NB4 (cell line): Measurements from ENCODE around the gene L1CAM.

Experiments used
- CTCF ChIP-seq: IDR thresholded peaks from one replicate; pipeline ENCODE4 v1.5.1; 2012; ENCODE audit warnings: low read depth, low read length
- POLR2A ChIP-seq: IDR thresholded peaks from 2 replicates; pipeline ENCODE4 v1.6.1; 2011; ENCODE audit warnings: mild to moderate bottlenecking; ENCODE audit not compliant: insufficient read length; ENCODE audit errors: extremely low read depth

DNA sequence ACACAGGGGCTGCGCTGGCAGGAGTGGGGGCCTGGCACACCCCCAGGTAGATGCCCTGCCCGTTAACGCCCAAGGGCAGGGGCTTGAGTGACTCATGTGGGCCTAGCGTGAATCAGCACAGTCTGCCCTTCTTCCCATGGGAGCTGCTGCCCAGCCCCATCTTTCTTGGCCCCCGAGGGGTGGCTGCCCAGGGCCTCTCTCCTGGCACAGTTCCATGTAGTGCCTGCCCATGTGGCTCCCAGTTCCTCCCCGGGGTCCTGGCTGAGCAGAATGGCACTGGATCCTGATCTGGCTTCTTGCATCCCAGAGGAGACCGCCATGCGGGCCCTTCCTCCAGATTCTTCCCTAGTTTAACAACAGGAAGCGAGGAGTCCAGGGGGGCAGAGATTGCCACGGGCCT is 16.4 kb upstream of the L1CAM start:
- TF ChIP-seq POLR2A (no peak), CTCF (no peak)
